Osteocyte (in vitro differentiated cells): Measurements from ENCODE around the gene ATG14. TPM values are rescaled to one million over a fixed set of nuclear protein-coding genes. Genes with fewer than 3 reads are reported as not detected.

Experiments
- DNase-seq: peaks from one replicate; pipeline ENCODE4 v3.0.0; 2021; ENCODE audit warnings: mixed read lengths; ENCODE audit not compliant: unreplicated experiment; ENCODE audit errors: extremely low spot score
- H3K27ac Mint-ChIP-seq: one replicate; pipeline ENCODE4 v1.8.0; 2021; ENCODE audit warnings: mild to moderate bottlenecking, mixed read lengths; ENCODE audit not compliant: unreplicated experiment
- H3K27me3 Mint-ChIP-seq: one replicate; pipeline ENCODE4 v1.8.0; 2021; ENCODE audit warnings: mixed read lengths; ENCODE audit not compliant: unreplicated experiment
- H3K36me3 Mint-ChIP-seq: one replicate; pipeline ENCODE4 v1.8.0; 2021; ENCODE audit warnings: mixed read lengths; ENCODE audit not compliant: unreplicated experiment
- H3K4me1 Mint-ChIP-seq: one replicate; pipeline ENCODE4 v1.8.0; 2021; ENCODE audit warnings: mixed read lengths; ENCODE audit not compliant: unreplicated experiment
- H3K4me3 Mint-ChIP-seq: one replicate; pipeline ENCODE4 v1.8.0; 2021; ENCODE audit warnings: mild to moderate bottlenecking, moderate library complexity, mixed read lengths; ENCODE audit not compliant: unreplicated experiment
- H3K9me3 Mint-ChIP-seq: one replicate; pipeline ENCODE4 v1.8.0; 2021; ENCODE audit warnings: mixed read lengths; ENCODE audit not compliant: unreplicated experiment
- total RNA-seq: library from RNA; stranded (reverse); gene quantifications from 2 replicates; pipeline ENCODE4 v1.2.1, GENCODE V29; 2021
- TF ChIP-seq, protein P1 (sequence below): fragments of 200-600 bp; sonication (generic); IDR thresholded peaks from 2 replicates; pipeline ENCODE4 v1.5.0; 2021; ENCODE audit warnings: antibody characterized with exemption, mild to moderate bottlenecking, moderate library complexity

ATG14 gene
- total RNA-seq, 1 donor from 2014 or later: 13.8 TPM

DNA sequence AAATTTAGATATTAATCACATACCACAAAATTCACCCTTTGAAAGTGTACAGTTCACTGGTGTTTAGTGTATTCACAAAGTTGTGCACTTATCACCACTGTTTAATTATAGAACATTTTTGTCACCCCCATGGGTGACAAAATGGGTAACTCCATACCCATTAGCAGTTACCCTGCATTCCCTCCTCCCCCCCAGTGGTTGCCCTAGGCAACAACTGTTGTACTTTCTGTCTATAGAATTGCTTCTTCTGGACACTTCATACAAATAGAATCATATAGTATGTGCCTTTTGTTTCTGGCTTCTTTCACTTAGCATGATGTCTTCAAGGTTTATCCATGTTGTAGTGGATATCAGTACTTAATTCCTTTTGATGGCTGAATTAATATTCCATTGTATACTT is 87.7 kb downstream of the ATG14 start:
- Mint-ChIP-seq H3K27me3 (no peaks in the 10 kb centered on the region), H3K4me3 (no peak overlapping the region), H3K4me1 (peaks cover 5% of the 10 kb centered on the region), H3K36me3 (peaks cover 9% of the 10 kb centered on the region), H3K9me3 (no peaks in the 10 kb centered on the region), H3K27ac (no peak overlapping the region)
- TF ChIP-seq, protein P1, sequence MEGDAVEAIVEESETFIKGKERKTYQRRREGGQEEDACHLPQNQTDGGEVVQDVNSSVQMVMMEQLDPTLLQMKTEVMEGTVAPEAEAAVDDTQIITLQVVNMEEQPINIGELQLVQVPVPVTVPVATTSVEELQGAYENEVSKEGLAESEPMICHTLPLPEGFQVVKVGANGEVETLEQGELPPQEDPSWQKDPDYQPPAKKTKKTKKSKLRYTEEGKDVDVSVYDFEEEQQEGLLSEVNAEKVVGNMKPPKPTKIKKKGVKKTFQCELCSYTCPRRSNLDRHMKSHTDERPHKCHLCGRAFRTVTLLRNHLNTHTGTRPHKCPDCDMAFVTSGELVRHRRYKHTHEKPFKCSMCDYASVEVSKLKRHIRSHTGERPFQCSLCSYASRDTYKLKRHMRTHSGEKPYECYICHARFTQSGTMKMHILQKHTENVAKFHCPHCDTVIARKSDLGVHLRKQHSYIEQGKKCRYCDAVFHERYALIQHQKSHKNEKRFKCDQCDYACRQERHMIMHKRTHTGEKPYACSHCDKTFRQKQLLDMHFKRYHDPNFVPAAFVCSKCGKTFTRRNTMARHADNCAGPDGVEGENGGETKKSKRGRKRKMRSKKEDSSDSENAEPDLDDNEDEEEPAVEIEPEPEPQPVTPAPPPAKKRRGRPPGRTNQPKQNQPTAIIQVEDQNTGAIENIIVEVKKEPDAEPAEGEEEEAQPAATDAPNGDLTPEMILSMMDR: no peak
- no peak for DNase-seq

DNA sequence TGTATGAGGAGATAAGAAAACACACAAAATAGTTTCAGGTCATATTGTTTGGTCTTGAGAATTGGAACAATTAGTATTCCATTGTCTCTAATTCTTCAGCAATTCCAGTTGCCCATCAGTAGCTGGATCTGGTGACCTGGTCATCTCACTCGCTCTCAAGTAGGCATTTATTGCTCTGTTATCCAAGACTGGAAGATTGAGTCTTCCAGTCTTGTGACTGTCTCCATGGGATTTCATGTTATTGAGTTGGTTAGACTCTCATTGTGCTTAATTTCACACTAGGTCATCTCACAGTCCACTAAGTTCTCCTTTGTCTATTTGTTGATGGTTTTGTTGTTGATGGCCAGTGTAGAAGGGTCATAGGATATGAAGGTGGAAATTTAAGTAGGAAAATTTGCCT is 92.9 kb downstream of the ATG14 start:
- Mint-ChIP-seq H3K4me3 (no peak overlapping the region), H3K9me3 (peaks cover 6% of the 10 kb centered on the region), H3K27ac (no peak overlapping the region), H3K4me1 (peaks cover 2% of the 10 kb centered on the region), H3K27me3 (no peaks in the 10 kb centered on the region), H3K36me3 (peaks cover 14% of the 10 kb centered on the region)
- no peak for DNase-seq
- TF ChIP-seq, protein P1: no peak

DNA sequence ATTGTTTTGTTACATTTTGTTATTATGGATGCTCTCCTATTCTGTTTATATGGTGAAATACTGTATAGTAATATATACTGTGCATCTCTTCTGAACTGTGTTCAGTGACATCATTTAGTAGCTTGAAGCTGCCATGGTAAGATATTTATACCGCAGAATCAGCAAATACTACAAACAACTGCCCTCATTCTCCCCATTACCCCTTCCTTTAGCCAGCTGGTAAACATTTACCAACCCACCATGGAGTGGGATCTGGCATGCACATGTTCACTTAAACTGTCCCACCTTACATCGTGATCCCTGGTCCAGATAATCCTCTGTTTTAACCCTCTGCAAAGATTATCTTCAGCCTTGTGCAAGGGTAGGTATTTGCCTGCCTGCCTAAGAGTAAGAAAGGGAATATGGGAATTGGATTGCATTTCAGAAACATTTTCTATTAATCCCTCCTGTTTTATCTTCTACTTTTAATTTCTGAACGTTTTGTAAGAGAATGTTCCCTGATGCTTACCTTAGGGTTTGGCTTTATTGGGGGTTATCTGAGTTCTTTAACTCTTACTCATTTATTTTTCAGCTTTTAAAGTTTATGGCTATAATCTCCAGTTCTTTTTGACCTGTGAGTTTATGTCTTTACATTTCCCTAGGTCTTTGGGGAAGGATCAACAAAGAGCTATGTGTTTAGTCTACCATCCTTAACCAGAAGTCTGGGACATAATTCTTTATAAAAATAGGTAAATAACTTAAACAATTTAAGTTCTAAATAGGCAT is 93.9 kb downstream of the ATG14 start:
- Mint-ChIP-seq H3K36me3 (peaks cover 22% of the 10 kb centered on the region), H3K27ac (no peak overlapping the region), H3K27me3 (no peaks in the 10 kb centered on the region), H3K4me3 (no peak overlapping the region), H3K9me3 (peaks cover 12% of the 10 kb centered on the region), H3K4me1 (peaks cover 2% of the 10 kb centered on the region)
- TF ChIP-seq, protein P1: no peak
- no peak for DNase-seq

DNA sequence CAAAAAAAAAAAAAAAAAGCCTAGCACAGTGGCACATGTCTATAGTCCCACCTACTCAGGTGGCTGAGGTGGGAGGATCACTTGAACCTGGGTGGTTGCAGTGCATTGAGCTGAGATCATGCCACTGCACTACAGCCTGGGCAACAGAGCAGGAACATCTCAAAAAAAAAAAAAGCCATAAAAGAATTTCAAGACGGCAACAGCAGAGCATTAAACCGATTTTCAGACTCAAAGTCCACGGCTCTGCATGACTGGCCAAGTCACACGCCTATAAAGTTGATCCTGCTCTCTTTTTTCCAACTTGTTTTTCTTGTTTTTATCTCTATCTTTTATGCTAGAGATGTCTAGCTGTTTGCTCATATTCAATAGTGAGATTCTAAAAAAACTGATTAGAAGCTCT is 95.1 kb downstream of the ATG14 start:
- no peak overlapping the region for H3K4me3 Mint-ChIP-seq
- no peaks in the 10 kb centered on the region for H3K27me3 Mint-ChIP-seq
- peaks cover 2% of the 10 kb centered on the region for H3K4me1 Mint-ChIP-seq
- TF ChIP-seq, protein P1: no peak
- H3K27ac Mint-ChIP-seq: no peak overlapping the region
- peaks cover 12% of the 10 kb centered on the region for H3K9me3 Mint-ChIP-seq
- DNase-seq: no peak
- peaks cover 20% of the 10 kb centered on the region for H3K36me3 Mint-ChIP-seq

Other genes with a start within 250 kb of the ATG14 start
- gene DLGAP5, start 220.2 kb downstream of the ATG14 start, total RNA-seq: 11.5 and 11.7 TPM in 2 replicates
- 16.4 and 17.0 TPM in 2 replicates for gene FBXO34, start 140.4 kb downstream of the ATG14 start, total RNA-seq
- gene TBPL2, start 28.8 kb upstream of the ATG14 start, total RNA-seq: not detected in 2 replicates
- 138 and 146 TPM in 2 replicates for gene KTN1, start 168.4 kb upstream of the ATG14 start, total RNA-seq